ENCODE data around the gene GNB1L. TPM values are rescaled to one million over a fixed set of nuclear protein-coding genes. Genes with fewer than 3 reads are reported as not detected.

The GNB1L gene
- total RNA-seq, 4 donors from 2014 or later = 0.59 to 12.2 (median 3.1) TPM

GRCh38 chr22:19798891-19799293 lies 55.8 kb downstream of the GNB1L start:
- peak overlapping the region; percentile 62 to 81 for H3K27ac ChIP-seq
- no peaks in the 10 kb centered on the region for H3K9me3 ChIP-seq
- TF ChIP-seq POLR2A (IDR thresholded peaks at IDR 0.05) (no peak), CTCF (IDR thresholded peaks at IDR 0.05) (no peak)
- no peaks in the 10 kb centered on the region for H3K27me3 ChIP-seq
- H3K4me3 ChIP-seq = no peak overlapping the region
- intact Hi-C loops (cut with DNase I; ENCODE audit: low total_unique reads) = no loop called here
- DNase-seq = no peak
- H3K4me1 ChIP-seq = peaks cover 0 to 5% of the 10 kb centered on the region in 2 donors
- H3K36me3 ChIP-seq = no peaks in the 10 kb centered on the region

- no peaks in the 10 kb centered on the region for H3K27me3 ChIP-seq
- no peak for TF ChIP-seq POLR2A (IDR thresholded peaks at IDR 0.05)
- no peak for TF ChIP-seq CTCF (IDR thresholded peaks at IDR 0.05)
- peak overlapping the region; percentile 62 to 81 for H3K27ac ChIP-seq
- H3K9me3 ChIP-seq = no peaks in the 10 kb centered on the region
- H3K36me3 ChIP-seq = no peaks in the 10 kb centered on the region
- no peak for DNase-seq
- intact Hi-C loops (cut with DNase I; ENCODE audit: low total_unique reads) = no loop called here
- H3K4me1 ChIP-seq = peaks cover 0 to 5% of the 10 kb centered on the region in 2 donors
- no peak overlapping the region for H3K4me3 ChIP-seq
Observed at GRCh38 chr22:19798003-19798665, 56.5 kb downstream of the GNB1L start.

- intact Hi-C loops (cut with DNase I; ENCODE audit: low total_unique reads) = no loop called here
- H3K27ac ChIP-seq = no peak overlapping the region
- H3K4me1 ChIP-seq = peaks cover 0 to 5% of the 10 kb centered on the region in 2 donors
- no peak overlapping the region for H3K4me3 ChIP-seq
- TF ChIP-seq CTCF (IDR thresholded peaks at IDR 0.05) (no peak), POLR2A (IDR thresholded peaks at IDR 0.05) (no peak)
- no peaks in the 10 kb centered on the region for H3K27me3 ChIP-seq
- no peaks in the 10 kb centered on the region for H3K9me3 ChIP-seq
- DNase-seq = no peak
- no peaks in the 10 kb centered on the region for H3K36me3 ChIP-seq
Observed at GRCh38 chr22:19797086-19798002, 57.3 kb downstream of the GNB1L start.

- Histone ChIP-seq H3K36me3 (no peaks in the 10 kb centered on the region), H3K27me3 (no peaks in the 10 kb centered on the region), H3K27ac (no peak overlapping the region), H3K4me3 (no peak overlapping the region), H3K4me1 (peaks cover 0 to 5% of the 10 kb centered on the region in 2 donors), H3K9me3 (no peaks in the 10 kb centered on the region)
- TF ChIP-seq POLR2A (IDR thresholded peaks at IDR 0.05) = no peak
- no peak for TF ChIP-seq CTCF (IDR thresholded peaks at IDR 0.05)
- intact Hi-C loops (cut with DNase I; ENCODE audit: low total_unique reads) = no loop called here
- DNase-seq = no peak
Observed at GRCh38 chr22:19796160-19796559, 58.5 kb downstream of the GNB1L start.

GRCh38 chr22:19795617-19796008 lies 59.1 kb downstream of the GNB1L start:
- H3K27ac ChIP-seq = peak overlapping the region in 1 of 2 donors; percentile 2
- DNase-seq = peak; percentile 53 to 67

More at GRCh38 chr22:19795617-19796008, 59.1 kb downstream of the GNB1L start:
- Histone ChIP-seq H3K27me3 (no peaks in the 10 kb centered on the region), H3K36me3 (no peaks in the 10 kb centered on the region), H3K9me3 (no peaks in the 10 kb centered on the region), H3K4me3 (no peak overlapping the region), H3K4me1 (peaks cover 0 to 3% of the 10 kb centered on the region in 2 donors)
- intact Hi-C loops (cut with DNase I; ENCODE audit: low total_unique reads) = no loop called here
- TF ChIP-seq POLR2A (IDR thresholded peaks at IDR 0.05) (no peak), CTCF (IDR thresholded peaks at IDR 0.05) (no peak)
